ENCODE results near the gene SOX12.

GRCh38 chr20:366041-366718 lies 40.8 kb downstream of the SOX12 start:
- TF ChIP-seq CTCF (conservative IDR thresholded peaks at IDR 0.05; ENCODE audit: low read depth, low read length) (no peak), EZH2 (IDR thresholded peaks at IDR 0.05; ENCODE audit: borderline replicate concordance, low read depth, low read length, poor library complexity, severe bottlenecking) (no peak)

All from A673 (cell line).